B cell (primary cell): ENCODE results near the gene SPRY4. TPM values are rescaled to one million over a fixed set of nuclear protein-coding genes. Genes with fewer than 3 reads are reported as not detected.
A peak's percentile ranks its signal among the peaks of the same experiment; 100 is the strongest.
"Not testable (repeated sequence)": the region's sequence is repeated elsewhere in the genome, so short reads cannot be mapped to it uniquely, and the experiment has no call there.

Experiments
- ATAC-seq: fragments of 200-7000 bp; cut with Tn5 transposase; one replicate; pipeline ENCODE4 v1.10.0; 2021; ENCODE audit warnings: low read depth, mild to moderate bottlenecking, moderate number of reproducible peaks, moderate library complexity
- CTCF ChIA-PET: fragments of 350-600 bp; sonication (Branson Sonifier 250); formaldehyde crosslinking; loops from one replicate; lab custom pipeline; 2021; ENCODE audit warnings: antibody characterized with exemption, inconsistent platforms; lab: Charles Lee
- POLR2A ChIA-PET: fragments of 350-600 bp; sonication (Branson Sonifier 250); formaldehyde crosslinking; loops from one replicate; lab custom pipeline; 2021; ENCODE audit warnings: antibody characterized with exemption; lab: Charles Lee
- DNase-seq: peaks from one replicate; pipeline ENCODE4 v3.0.0; 2013
- H2AFZ ChIP-seq: 2 replicates; pipeline ENCODE4 v1.6.1; 2012; ENCODE audit warnings: mild to moderate bottlenecking, low read depth, low read length; ENCODE audit not compliant: insufficient read depth, poor library complexity, severe bottlenecking
- H3K27ac ChIP-seq, 2 donors: 1 replicate in 1 of 2; 2 replicates in 1 of 2; pipeline ENCODE4 v1.5.1; 2012 to 2013; ENCODE audit warnings: low read length in 2 of 2, mild to moderate bottlenecking in 2 of 2, moderate library complexity in 1 of 2
- H3K27me3 ChIP-seq, 4 experiments: fragments of 200-600 bp in 1 of 4; sonication (generic) in 1 of 4; replicated peaks in 1 of 4; 1 replicate in 2 of 4; 2 replicates in 2 of 4; pipeline versions ENCODE4 v1.6.1 to v1.7.0; 2013 to 2016; ENCODE audit warnings: low read length in 3 of 4, mild to moderate bottlenecking in 2 of 4, mixed read lengths in 1 of 4, moderate library complexity in 1 of 4; ENCODE audit not compliant: insufficient read depth in 4 of 4, control insufficient read depth in 3 of 4; ENCODE audit errors: control extremely low read depth in 1 of 4
- H3K36me3 ChIP-seq, 2 experiments: replicated peaks in 1 of 2; 1 replicate in 1 of 2; 2 replicates in 1 of 2; pipeline versions ENCODE4 v1.6.1 to v1.7.1; 2013; ENCODE audit warnings: low read length in 1 of 2; ENCODE audit not compliant: insufficient read depth in 2 of 2, control insufficient read depth in 1 of 2; ENCODE audit errors: control extremely low read depth in 1 of 2, extremely low read depth in 1 of 2
- H3K4me1 ChIP-seq, 2 donors: fragments of 200-600 bp in 1 of 2; sonication (generic) in 1 of 2; 1 replicate in 1 of 2; 2 replicates in 1 of 2; pipeline versions ENCODE4 v1.5.1 to v1.6.1; 2013 to 2017; ENCODE audit warnings: low read length in 2 of 2; ENCODE audit not compliant: control insufficient read depth in 2 of 2, insufficient read depth in 2 of 2
- H3K4me2 ChIP-seq: replicated peaks from 2 replicates; pipeline ENCODE3; 2012; ENCODE audit warnings: mild to moderate bottlenecking, low read depth, low read length; ENCODE audit not compliant: poor library complexity, severe bottlenecking
- H3K4me3 ChIP-seq, 5 experiments: fragments of 200-600 bp in 1 of 5; sonication (generic) in 1 of 5; 1 replicate in 3 of 5; 2 replicates in 2 of 5; pipeline versions ENCODE4 v1.5.1 to v1.7.0; 2011 to 2016; ENCODE audit warnings: low read length in 4 of 5, mild to moderate bottlenecking in 4 of 5, low read depth in 2 of 5, control low read depth in 1 of 5, moderate library complexity in 1 of 5; ENCODE audit not compliant: insufficient read depth in 1 of 5; ENCODE audit errors: control extremely low read depth in 1 of 5, extremely low read depth in 1 of 5
- H3K79me2 ChIP-seq: fragments of 200-600 bp; sonication (generic); one replicate; pipeline ENCODE4 v1.6.0; 2016; ENCODE audit warnings: low read length; ENCODE audit not compliant: control insufficient read depth, insufficient read depth
- H3K9ac ChIP-seq: fragments of 200-600 bp; sonication (generic); 2 replicates; pipeline ENCODE4 v1.6.1; 2017; ENCODE audit warnings: mild to moderate bottlenecking, low read length, moderate library complexity
- H3K9me3 ChIP-seq, 3 donors: one replicate each; pipeline versions ENCODE4 v1.6.1 to v1.7.1; 2013; ENCODE audit warnings: low read length in 2 of 3; ENCODE audit not compliant: control insufficient read depth in 2 of 3, insufficient read depth in 1 of 3; ENCODE audit errors: control extremely low read depth in 1 of 3
- H4K20me1 ChIP-seq: 2 replicates; pipeline ENCODE4 v1.6.0; 2012; ENCODE audit warnings: mild to moderate bottlenecking, low read length; ENCODE audit not compliant: insufficient read depth, control insufficient read depth, poor library complexity, severe bottlenecking
- H3K27ac Mint-ChIP-seq: one replicate; pipeline ENCODE4 v1.8.0; 2021; ENCODE audit warnings: mixed read lengths
- H3K27me3 Mint-ChIP-seq: one replicate; pipeline ENCODE4 v1.8.0; 2021; ENCODE audit warnings: mixed read lengths
- H3K4me1 Mint-ChIP-seq: one replicate; pipeline ENCODE4 v1.8.0; 2021; ENCODE audit warnings: mixed read lengths
- H3K4me3 Mint-ChIP-seq: one replicate; pipeline ENCODE4 v1.8.0; 2021; ENCODE audit warnings: mixed read lengths
- H3K9me3 Mint-ChIP-seq: one replicate; pipeline ENCODE4 v1.8.0; 2022; ENCODE audit warnings: mixed read lengths; ENCODE audit not compliant: insufficient read depth
- CTCF ChIP-seq: fragments of 200-600 bp; IDR thresholded peaks from one replicate; pipeline ENCODE4 v1.8.0; 2022; ENCODE audit warnings: antibody characterized with exemption, mild to moderate bottlenecking
- EZH2 ChIP-seq: IDR thresholded peaks from 2 replicates; pipeline ENCODE4 v1.6.1; 2012; ENCODE audit warnings: borderline replicate concordance, low read depth, mild to moderate bottlenecking, moderate library complexity, low read length; ENCODE audit not compliant: insufficient read depth, poor library complexity, severe bottlenecking
- WGBS: methylation state at CpG from one replicate; pipeline ENCODE4 v1.1.5; 2013; ENCODE audit warnings: missing lambda C conversion rate; ENCODE audit not compliant: insufficient coverage; 5-methylcytosine and 5-hydroxymethylcytosine counted together
- intact Hi-C: fragments of 100-400 bp; cut with micrococcal nuclease; formaldehyde crosslinking; loops from one replicate; pipeline ENCODE4 v1.10.0; 2022
- polyA plus RNA-seq: library from polyadenylated mRNA; depleted of rRNA; stranded (reverse); fragments of >200 nt; gene quantifications from 2 replicates; pipeline ENCODE4 v1.2.3, GENCODE V29; 2012
- total RNA-seq, 2 donors: library from RNA; stranded (reverse); fragments of 120-200 nt in 1 of 2; gene quantifications; 1 replicate in 1 of 2; 2 replicates in 1 of 2; pipeline versions ENCODE4 v1.2.3 to v1.2.4, GENCODE V29; 2013 to 2022

Gene SPRY4
- total and polyA plus RNA-seq, 2 donors (not counting 1 experiment from before 2014, with no cell fraction given), result 0.06 TPM; not detected in 1

DNA sequence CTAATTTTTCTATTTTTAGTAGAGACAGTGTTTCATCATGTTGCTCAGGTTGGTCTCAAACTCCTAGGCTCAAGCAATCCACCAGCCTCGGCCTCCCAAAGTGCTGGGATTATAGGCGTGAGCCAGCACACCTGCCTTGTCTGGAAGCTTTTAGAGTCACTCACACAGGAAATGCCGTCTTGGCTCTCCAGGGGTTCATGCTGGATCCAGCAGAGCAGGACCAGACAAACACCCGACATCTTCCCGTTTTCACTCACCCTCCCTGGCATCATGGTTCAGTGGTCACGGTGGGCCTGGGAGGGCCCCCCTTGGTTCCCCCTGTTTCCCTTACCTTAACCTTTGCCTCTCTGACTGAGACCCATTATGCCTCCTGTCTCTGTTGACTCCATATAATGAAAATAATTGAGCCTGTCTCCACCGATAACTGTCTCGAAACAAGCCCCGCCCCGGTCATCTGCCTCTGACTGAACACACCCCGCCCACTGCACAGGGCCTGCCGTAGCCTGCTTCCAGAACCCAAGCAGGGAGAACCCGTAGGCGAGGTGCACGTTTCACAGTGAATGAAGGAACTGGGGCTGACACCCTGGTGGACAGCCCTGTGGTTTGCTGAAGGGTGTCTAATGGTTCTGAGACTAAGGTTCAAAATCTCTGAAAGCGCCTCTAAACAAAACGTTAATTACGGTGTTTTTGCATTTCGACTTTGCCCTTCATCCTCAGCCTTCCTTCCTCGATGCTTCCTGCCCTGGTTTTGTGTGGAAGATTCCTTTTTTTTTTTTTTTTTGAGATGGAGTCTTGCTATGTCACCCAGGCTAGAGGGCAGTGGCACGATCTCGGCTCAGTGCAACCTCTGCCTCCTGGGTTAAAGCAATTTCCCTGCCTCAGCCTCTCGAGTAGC is 39.7 kb upstream of the SPRY4 start:
- peaks cover 0 to 6% (median 0%) of the 10 kb centered on the region in 3 donors for H3K9me3 ChIP-seq
- peaks cover 0 to 27% (median 3%) of the 10 kb centered on the region in 4 experiments for H3K27me3 ChIP-seq
- no peaks in the 10 kb centered on the region for H4K20me1 ChIP-seq
- ChIA-PET CTCF (no interaction called here), POLR2A (no interaction called here)
- Mint-ChIP-seq H3K4me1 (peaks cover 33% of the 10 kb centered on the region), H3K27me3 (peaks cover 15% of the 10 kb centered on the region), H3K9me3 (no peaks in the 10 kb centered on the region), H3K4me3 (peak overlapping the region; percentile 52), H3K27ac (no peak overlapping the region)
- DNase-seq (peak; percentile 27), ATAC-seq (peak; percentile 34)
- H3K36me3 ChIP-seq, result no peaks in the 10 kb centered on the region
- TF ChIP-seq CTCF (no peak), EZH2 (no peak)
- no peak overlapping the region for H2AFZ ChIP-seq
- peaks cover 29 to 30% of the 10 kb centered on the region in 2 donors for H3K4me1 ChIP-seq
- intact Hi-C loops, result loop anchor here (5.0 kb wide), 1 partner anchor 353 kb away; no protein-coding TSS in a partner anchor
- 66% methylated on average over 14 of the region's 23 CpGs for WGBS
- no peak overlapping the region for H3K4me3 ChIP-seq
- no peak overlapping the region for H3K9ac ChIP-seq
- H3K27ac ChIP-seq, result no peak overlapping the region
- H3K4me2 ChIP-seq, result peak overlapping the region; percentile 45
- H3K79me2 ChIP-seq, result no peaks in the 10 kb centered on the region

- Mint-ChIP-seq H3K4me3 (no peak overlapping the region), H3K27me3 (peaks cover 15% of the 10 kb centered on the region), H3K27ac (no peak overlapping the region), H3K4me1 (peaks cover 39% of the 10 kb centered on the region), H3K9me3 (no peaks in the 10 kb centered on the region)
- Histone ChIP-seq H4K20me1 (no peaks in the 10 kb centered on the region), H3K4me1 (peaks cover 33% of the 10 kb centered on the region in 2 donors), H3K79me2 (no peaks in the 10 kb centered on the region), H3K27ac (no peak overlapping the region), H2AFZ (no peak overlapping the region), H3K9me3 (peaks cover 0 to 6% (median 0%) of the 10 kb centered on the region in 3 donors), H3K36me3 (no peaks in the 10 kb centered on the region), H3K27me3 (peaks cover 0 to 27% (median 3%) of the 10 kb centered on the region in 4 experiments), H3K4me3 (no peak overlapping the region), H3K9ac (no peak overlapping the region), H3K4me2 (peak overlapping the region; percentile 12)
- no peak for DNase-seq
- ChIA-PET POLR2A (no interaction called here), CTCF (interaction anchor here (0.6 kb wide), 1 partner anchor 14 kb away, joined by 3 read pairs; no protein-coding TSS in a partner anchor)
- no peak for ATAC-seq
- TF ChIP-seq EZH2 (no peak), CTCF (no peak)
- intact Hi-C loops, result loop anchor here (5.0 kb wide), 1 partner anchor 354 kb away; no protein-coding TSS in a partner anchor
- WGBS, result 82% methylated on average over 2 of the region's 5 CpGs
Observed at GRCh38 chr5:142363619-142363963, 38.8 kb upstream of the SPRY4 start.

DNA sequence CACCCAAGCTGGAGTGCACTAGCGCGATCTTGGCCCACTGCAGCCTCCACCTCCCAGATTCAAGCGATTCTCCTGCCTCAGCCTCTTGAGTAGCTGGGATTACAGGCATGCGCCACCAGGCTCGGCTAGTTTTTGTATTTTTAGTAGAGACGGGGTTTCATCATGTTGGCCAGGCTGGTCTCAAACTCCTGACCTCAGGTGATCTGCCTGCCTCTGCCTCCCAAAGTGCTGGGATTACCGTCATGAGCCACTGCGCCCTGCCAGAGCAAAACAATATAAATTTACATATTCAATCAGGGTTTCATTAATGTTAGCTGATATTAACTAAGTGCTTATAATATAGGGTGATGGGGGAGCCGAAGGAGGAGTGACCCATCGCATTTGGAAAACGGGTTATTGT is 37.4 kb upstream of the SPRY4 start:
- H4K20me1 ChIP-seq, DNase-seq, H3K27ac Mint-ChIP-seq, H3K9me3 ChIP-seq, H3K79me2 ChIP-seq, H3K4me3 Mint-ChIP-seq, H3K27ac ChIP-seq, H3K9me3 Mint-ChIP-seq, H3K36me3 ChIP-seq, H3K4me2 ChIP-seq, H3K9ac ChIP-seq, ATAC-seq, H2AFZ ChIP-seq, H3K4me3 ChIP-seq: not testable (repeated sequence)
- intact Hi-C loops, result loop anchor here (5.0 kb wide), 1 partner anchor 355 kb away; no protein-coding TSS in a partner anchor
- CTCF ChIA-PET, result interaction anchor here (0.6 kb wide), 1 partner anchor 148 kb away, joined by 3 read pairs; no protein-coding TSS in a partner anchor
- peaks cover 0 to 29% (median 6%) of the 10 kb centered on the region in 4 experiments for H3K27me3 ChIP-seq
- H3K4me1 Mint-ChIP-seq, result peaks cover 53% of the 10 kb centered on the region
- peaks cover 46 to 47% of the 10 kb centered on the region in 2 donors for H3K4me1 ChIP-seq
- H3K27me3 Mint-ChIP-seq, result peaks cover 10% of the 10 kb centered on the region
- whole genome bisulfite sequencing, result 95% methylated on average over 3 of the region's 11 CpGs
- POLR2A ChIA-PET, result interaction anchor here (0.6 kb wide), 1 partner anchor 58 kb away, joined by 9 read pairs; no protein-coding TSS in a partner anchor
